Measurements from ENCODE around the gene CNDP2. TPM values are rescaled to one million over a fixed set of nuclear protein-coding genes. Genes with fewer than 3 reads are reported as not detected.
"Not testable (repeated sequence)": the region's sequence is repeated elsewhere in the genome, so short reads cannot be mapped to it uniquely, and the experiment has no call there.

The CNDP2 gene
- total and polyA plus RNA-seq, 2 experiments from 2014 or later, result 40.5 to 72.2 TPM

- H3K4me3 ChIP-seq, result no peak overlapping the region
- no peaks in the 10 kb centered on the region for H4K20me1 ChIP-seq (ENCODE audit: insufficient read depth)
- H3K27ac ChIP-seq, result no peak overlapping the region
- TF ChIP-seq EZH2 (IDR thresholded peaks at IDR 0.05; ENCODE audit: insufficient read depth, poor library complexity, severe bottlenecking), result no peak
- TF ChIP-seq EZH2phosphoT487 (IDR thresholded peaks at IDR 0.05; ENCODE audit: insufficient read depth, low read depth), result no peak
- H3K9me3 ChIP-seq (ENCODE audit: low read depth), result no peaks in the 10 kb centered on the region
- no peak overlapping the region for H3K4me2 ChIP-seq (ENCODE audit: unreplicated experiment)
- no peak overlapping the region for H2AFZ ChIP-seq
- H3K36me3 ChIP-seq (ENCODE audit: low read depth), result no peaks in the 10 kb centered on the region
- in situ Hi-C loops (cut with MboI), result loop anchor here (25.0 kb wide), 1 partner anchor 375 kb away; no protein-coding TSS in a partner anchor
- H3K9ac ChIP-seq, result no peak overlapping the region
- peaks cover 10% of the 10 kb centered on the region for H3K27me3 ChIP-seq (replicated peaks; ENCODE audit: insufficient read depth)
- 53 to 63% methylated on average over 4 of the region's 4 CpGs for WGBS, 2 experiments (ENCODE audit: low coverage in 1 of 2, low lambda C conversion rate in 2 of 2, missing lambda C conversion rate in 2 of 2)
- no peaks in the 10 kb centered on the region for H3F3A ChIP-seq (ENCODE audit: insufficient read depth)
- no peaks in the 10 kb centered on the region for H3K79me2 ChIP-seq (ENCODE audit: insufficient read depth)
- H3K9me2 ChIP-seq (ENCODE audit: insufficient read depth), result no peaks in the 10 kb centered on the region
- DNase-seq, result no peak
- no peaks in the 10 kb centered on the region for H3K4me1 ChIP-seq (ENCODE audit: insufficient read depth)
These were observed 66.1 kb downstream of the CNDP2 start for GRCh38 chr18:74562131-74562730.

DNA sequence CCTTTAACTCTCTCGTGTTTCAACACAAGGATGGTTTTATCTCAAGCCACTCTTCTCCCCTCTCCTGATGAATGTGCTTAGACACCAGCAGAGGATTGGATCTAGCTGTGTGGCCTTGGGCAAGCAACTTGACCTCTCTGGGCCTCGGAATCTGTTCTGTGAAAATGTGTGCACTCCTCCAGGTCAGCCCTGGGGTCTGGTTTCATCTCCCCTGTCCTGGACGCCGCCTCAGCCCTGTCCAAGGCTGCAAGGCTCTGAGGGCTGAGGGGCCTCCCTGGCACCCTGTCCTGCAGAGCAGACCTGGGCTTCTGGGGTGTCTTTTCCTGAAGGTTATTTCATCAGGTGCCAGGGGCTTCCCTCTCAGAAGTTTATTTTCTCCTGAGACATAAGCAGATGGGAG lies 66.6 kb downstream of the CNDP2 start:
- in situ Hi-C loops (cut with MboI), result loop anchor here (25.0 kb wide), 1 partner anchor 375 kb away; no protein-coding TSS in a partner anchor

DNA sequence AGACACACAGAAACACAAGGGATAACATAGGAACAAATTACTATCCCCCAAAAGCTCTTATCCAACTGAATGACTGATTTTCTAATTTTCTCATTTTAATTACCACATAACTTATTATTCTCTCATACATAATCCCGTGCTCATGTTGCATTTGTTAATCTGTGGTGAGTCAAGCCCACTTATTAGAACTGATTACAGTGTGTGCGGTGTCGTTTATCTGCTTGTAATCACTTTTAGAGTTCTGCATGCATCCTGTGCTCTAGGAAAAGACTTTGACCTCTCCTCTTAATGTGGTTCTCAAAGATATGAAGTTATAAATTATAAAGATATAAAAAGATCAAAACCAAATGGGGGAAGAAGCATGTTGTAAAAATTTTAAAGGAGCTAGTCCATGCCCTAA lies 67.8 kb downstream of the CNDP2 start:
- Histone ChIP-seq H3K4me3 (no peak overlapping the region), H2AFZ (no peak overlapping the region), H3K79me2 (ENCODE audit: insufficient read depth) (no peaks in the 10 kb centered on the region), H3K36me3 (ENCODE audit: low read depth) (no peaks in the 10 kb centered on the region), H3K4me2 (ENCODE audit: unreplicated experiment) (no peak overlapping the region), H3K27me3 (replicated peaks; ENCODE audit: insufficient read depth) (peaks cover 10% of the 10 kb centered on the region), H3F3A (ENCODE audit: insufficient read depth) (no peaks in the 10 kb centered on the region), H3K9me2 (ENCODE audit: insufficient read depth) (no peaks in the 10 kb centered on the region), H3K27ac (no peak overlapping the region), H3K9me3 (ENCODE audit: low read depth) (no peaks in the 10 kb centered on the region), H4K20me1 (ENCODE audit: insufficient read depth) (no peaks in the 10 kb centered on the region), H3K9ac (no peak overlapping the region), H3K4me1 (ENCODE audit: insufficient read depth) (no peaks in the 10 kb centered on the region)
- 59 to 61% methylated on average over 3 of the region's 3 CpGs for WGBS, 2 experiments (ENCODE audit: low coverage in 1 of 2, low lambda C conversion rate in 2 of 2, missing lambda C conversion rate in 2 of 2)
- TF ChIP-seq EZH2phosphoT487 (IDR thresholded peaks at IDR 0.05; ENCODE audit: insufficient read depth, low read depth), result no peak
- TF ChIP-seq EZH2 (IDR thresholded peaks at IDR 0.05; ENCODE audit: insufficient read depth, poor library complexity, severe bottlenecking), result no peak
- DNase-seq, result no peak
- in situ Hi-C loops (cut with MboI), result loop anchor here (25.0 kb wide), 1 partner anchor 377 kb away; no protein-coding TSS in a partner anchor

More for the DNA sequence above, 66.6 kb downstream of the CNDP2 start:
- no peak for TF ChIP-seq EZH2phosphoT487 (IDR thresholded peaks at IDR 0.05; ENCODE audit: insufficient read depth, low read depth)
- no peak for TF ChIP-seq EZH2 (IDR thresholded peaks at IDR 0.05; ENCODE audit: insufficient read depth, poor library complexity, severe bottlenecking)
- Histone ChIP-seq H3K9me3 (ENCODE audit: low read depth) (no peaks in the 10 kb centered on the region), H3K4me2 (ENCODE audit: unreplicated experiment) (no peak overlapping the region), H3K4me3 (no peak overlapping the region), H3K9me2 (ENCODE audit: insufficient read depth) (no peaks in the 10 kb centered on the region), H3K79me2 (ENCODE audit: insufficient read depth) (no peaks in the 10 kb centered on the region), H3K27me3 (replicated peaks; ENCODE audit: insufficient read depth) (peaks cover 10% of the 10 kb centered on the region), H3K36me3 (ENCODE audit: low read depth) (no peaks in the 10 kb centered on the region), H3K4me1 (ENCODE audit: insufficient read depth) (no peaks in the 10 kb centered on the region), H3K9ac (no peak overlapping the region), H3K27ac (no peak overlapping the region), H2AFZ (no peak overlapping the region), H4K20me1 (ENCODE audit: insufficient read depth) (no peaks in the 10 kb centered on the region), H3F3A (ENCODE audit: insufficient read depth) (no peaks in the 10 kb centered on the region)
- DNase-seq, result no peak
- 30 to 39% methylated on average over 4 of the region's 4 CpGs for WGBS, 2 experiments (ENCODE audit: low coverage in 1 of 2, low lambda C conversion rate in 2 of 2, missing lambda C conversion rate in 2 of 2)

DNA sequence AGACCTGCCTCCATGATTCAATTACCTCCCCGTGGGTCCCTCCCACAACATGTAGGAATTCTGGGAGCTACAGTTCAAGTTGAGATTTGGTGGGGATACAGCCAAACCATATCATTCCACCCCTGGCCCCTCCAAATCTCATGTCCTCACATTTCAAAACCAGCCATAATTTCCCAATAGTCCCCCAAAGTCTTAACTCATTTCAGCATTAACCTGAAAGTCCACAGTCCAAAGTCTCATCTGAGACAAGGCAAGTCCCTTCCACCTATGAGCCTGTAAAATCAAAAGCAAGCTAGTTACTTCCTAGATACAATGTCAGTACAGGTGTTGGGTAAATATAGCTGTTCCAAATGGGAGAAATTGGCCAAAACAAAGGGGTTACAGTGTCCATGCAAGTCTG lies 69.0 kb downstream of the CNDP2 start:
- in situ Hi-C loops (cut with MboI), result loop anchor here (25.0 kb wide), 1 partner anchor 378 kb away; no protein-coding TSS in a partner anchor

GRCh38 chr18:74565993-74566392 lies 69.8 kb downstream of the CNDP2 start:
- in situ Hi-C loops (cut with MboI), result loop anchor here (25.0 kb wide), 1 partner anchor 379 kb away; no protein-coding TSS in a partner anchor

More for the DNA sequence above, 69.0 kb downstream of the CNDP2 start:
- H3K27ac ChIP-seq; H3K4me1 ChIP-seq (ENCODE audit: insufficient read depth); DNase-seq; H3K27me3 ChIP-seq (replicated peaks; ENCODE audit: insufficient read depth); H3K9me2 ChIP-seq (ENCODE audit: insufficient read depth); H3F3A ChIP-seq (ENCODE audit: insufficient read depth); H3K36me3 ChIP-seq (ENCODE audit: low read depth); H2AFZ ChIP-seq; H3K79me2 ChIP-seq (ENCODE audit: insufficient read depth); H4K20me1 ChIP-seq (ENCODE audit: insufficient read depth); H3K4me3 ChIP-seq; H3K9me3 ChIP-seq (ENCODE audit: low read depth); H3K4me2 ChIP-seq (ENCODE audit: unreplicated experiment); H3K9ac ChIP-seq: not testable (repeated sequence)
- 50 to 74% methylated on average over 1 of the region's 1 CpG for WGBS, 2 experiments (ENCODE audit: low coverage in 1 of 2, low lambda C conversion rate in 2 of 2, missing lambda C conversion rate in 2 of 2)

More at GRCh38 chr18:74565993-74566392, 69.8 kb downstream of the CNDP2 start:
- WGBS, 2 experiments (ENCODE audit: low coverage in 1 of 2, low lambda C conversion rate in 2 of 2, missing lambda C conversion rate in 2 of 2), result 34 to 49% methylated on average over 3 of the region's 3 CpGs
- not testable (repeated sequence) for H3K27ac ChIP-seq; H3K9me2 ChIP-seq (ENCODE audit: insufficient read depth); H3K4me3 ChIP-seq; H3K36me3 ChIP-seq (ENCODE audit: low read depth); H3K4me1 ChIP-seq (ENCODE audit: insufficient read depth); H2AFZ ChIP-seq; H3K9me3 ChIP-seq (ENCODE audit: low read depth); H3F3A ChIP-seq (ENCODE audit: insufficient read depth); H3K79me2 ChIP-seq (ENCODE audit: insufficient read depth); H4K20me1 ChIP-seq (ENCODE audit: insufficient read depth); DNase-seq; H3K9ac ChIP-seq; H3K27me3 ChIP-seq (replicated peaks; ENCODE audit: insufficient read depth); H3K4me2 ChIP-seq (ENCODE audit: unreplicated experiment)
